H1 (cell line): ENCODE data around the gene MORF4L1. TPM values are rescaled to one million over a fixed set of nuclear protein-coding genes. Genes with fewer than 3 reads are reported as not detected.

Source experiments
- ASH2L ChIP-seq: fragments of 200-600, 300-600 bp; sonication (generic); IDR thresholded peaks from one replicate; pipeline ENCODE4 v1.7.1; 2017; ENCODE audit warnings: low read length
- BCL11A ChIP-seq, 2 experiments: IDR thresholded peaks; one replicate each; pipeline ENCODE4 v1.6.1; 2011; ENCODE audit warnings: low read depth in 2 of 2, low read length in 2 of 2, mild to moderate bottlenecking in 2 of 2
- CBX5 ChIP-seq: fragments of 300-800, 300-1000 bp; sonication (generic); IDR thresholded peaks from 2 replicates; pipeline ENCODE4 v1.7.1; 2016; ENCODE audit warnings: antibody characterized with exemption, low read length, low read depth
- CEBPB ChIP-seq: IDR thresholded peaks from 2 replicates; pipeline ENCODE4 v1.6.1; 2012; ENCODE audit warnings: low read depth, low read length
- KDM1A ChIP-seq: fragments of 200-600, 300-600 bp; sonication (generic); IDR thresholded peaks from 2 replicates; pipeline ENCODE4 v1.7.1; 2016; ENCODE audit warnings: mild to moderate bottlenecking, low read length, borderline replicate concordance
- NANOG ChIP-seq: IDR thresholded peaks from 2 replicates; pipeline ENCODE4 v1.6.1; 2011; ENCODE audit warnings: low read length, low read depth, mild to moderate bottlenecking, inconsistent platforms; ENCODE audit not compliant: insufficient read depth, poor library complexity, severe bottlenecking
- SIRT6 ChIP-seq: IDR thresholded peaks from one replicate; pipeline ENCODE4 v1.7.1; 2012; ENCODE audit warnings: low read length, inconsistent platforms
- SP1 ChIP-seq: IDR thresholded peaks from 2 replicates; pipeline ENCODE4 v1.6.1; 2011; ENCODE audit warnings: low read depth, low read length
- TAF1 ChIP-seq: IDR thresholded peaks from 2 replicates; pipeline ENCODE4 v1.6.1; 2011; ENCODE audit warnings: mild to moderate bottlenecking, low read depth, low read length
- ZNF274 ChIP-seq: IDR thresholded peaks from 2 replicates; pipeline ENCODE4 v1.7.0; 2012; ENCODE audit warnings: low read length, borderline replicate concordance; ENCODE audit errors: extremely low read depth
- polyA plus RNA-seq, 7 experiments: library from polyadenylated mRNA; depleted of rRNA in 3 of 7; stranded (reverse) in 5 of 7; unstranded in 2 of 7; fragments of >200 nt in 5 of 7; fragments of 200-250 nt in 2 of 7; gene quantifications; 1 replicate in 5 of 7; 2 replicates in 1 of 7; 4 replicates in 1 of 7; pipeline versions ENCODE4 v1.2.1 to v1.2.3, GENCODE V29; 2011 to 2013; ENCODE audit warnings: missing spikeins in 2 of 7, mixed read lengths in 2 of 7
- total RNA-seq: library from RNA; stranded (reverse); fragmentation: NEBNext Ultra II Directional; extraction: Animal tissue kit (Norgen Biotek cat#: 25700); gene quantifications from 2 replicates; pipeline ENCODE4 v1.2.1, GENCODE V29; 2021
- TF ChIP-seq, protein P1 (sequence below): fragments of 300-600 bp; sonication (generic); IDR thresholded peaks from 2 replicates; pipeline ENCODE4 v1.7.1; 2012; ENCODE audit warnings: low read length, moderate library complexity, mild to moderate bottlenecking, inconsistent platforms; ENCODE audit not compliant: insufficient replicate concordance

Gene MORF4L1
- total and polyA plus RNA-seq, 2 of the 8 experiments (the other 6 are each of a cell fraction or from before 2014, with no cell fraction given), result 260 to 533 TPM

DNA sequence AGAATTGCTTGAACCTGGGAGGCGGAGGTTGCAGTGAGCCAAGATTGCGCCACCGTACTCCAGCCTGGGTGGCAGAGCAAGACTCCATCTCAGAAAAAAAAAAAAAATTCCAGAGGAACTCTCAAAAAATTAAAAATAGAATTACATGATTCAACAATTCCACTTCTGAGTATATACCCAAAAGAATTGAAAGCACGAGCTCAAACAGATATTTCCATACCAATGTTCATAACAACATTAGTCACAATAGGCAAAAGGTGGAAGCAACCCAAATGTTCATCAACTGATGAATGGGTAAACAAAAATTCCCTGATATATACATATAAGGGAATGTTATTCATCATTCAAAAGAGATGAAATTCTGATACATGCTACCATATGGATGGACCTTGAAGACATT, 16.9 kb upstream of the MORF4L1 start (continued):
- TF ChIP-seq, protein P1, sequence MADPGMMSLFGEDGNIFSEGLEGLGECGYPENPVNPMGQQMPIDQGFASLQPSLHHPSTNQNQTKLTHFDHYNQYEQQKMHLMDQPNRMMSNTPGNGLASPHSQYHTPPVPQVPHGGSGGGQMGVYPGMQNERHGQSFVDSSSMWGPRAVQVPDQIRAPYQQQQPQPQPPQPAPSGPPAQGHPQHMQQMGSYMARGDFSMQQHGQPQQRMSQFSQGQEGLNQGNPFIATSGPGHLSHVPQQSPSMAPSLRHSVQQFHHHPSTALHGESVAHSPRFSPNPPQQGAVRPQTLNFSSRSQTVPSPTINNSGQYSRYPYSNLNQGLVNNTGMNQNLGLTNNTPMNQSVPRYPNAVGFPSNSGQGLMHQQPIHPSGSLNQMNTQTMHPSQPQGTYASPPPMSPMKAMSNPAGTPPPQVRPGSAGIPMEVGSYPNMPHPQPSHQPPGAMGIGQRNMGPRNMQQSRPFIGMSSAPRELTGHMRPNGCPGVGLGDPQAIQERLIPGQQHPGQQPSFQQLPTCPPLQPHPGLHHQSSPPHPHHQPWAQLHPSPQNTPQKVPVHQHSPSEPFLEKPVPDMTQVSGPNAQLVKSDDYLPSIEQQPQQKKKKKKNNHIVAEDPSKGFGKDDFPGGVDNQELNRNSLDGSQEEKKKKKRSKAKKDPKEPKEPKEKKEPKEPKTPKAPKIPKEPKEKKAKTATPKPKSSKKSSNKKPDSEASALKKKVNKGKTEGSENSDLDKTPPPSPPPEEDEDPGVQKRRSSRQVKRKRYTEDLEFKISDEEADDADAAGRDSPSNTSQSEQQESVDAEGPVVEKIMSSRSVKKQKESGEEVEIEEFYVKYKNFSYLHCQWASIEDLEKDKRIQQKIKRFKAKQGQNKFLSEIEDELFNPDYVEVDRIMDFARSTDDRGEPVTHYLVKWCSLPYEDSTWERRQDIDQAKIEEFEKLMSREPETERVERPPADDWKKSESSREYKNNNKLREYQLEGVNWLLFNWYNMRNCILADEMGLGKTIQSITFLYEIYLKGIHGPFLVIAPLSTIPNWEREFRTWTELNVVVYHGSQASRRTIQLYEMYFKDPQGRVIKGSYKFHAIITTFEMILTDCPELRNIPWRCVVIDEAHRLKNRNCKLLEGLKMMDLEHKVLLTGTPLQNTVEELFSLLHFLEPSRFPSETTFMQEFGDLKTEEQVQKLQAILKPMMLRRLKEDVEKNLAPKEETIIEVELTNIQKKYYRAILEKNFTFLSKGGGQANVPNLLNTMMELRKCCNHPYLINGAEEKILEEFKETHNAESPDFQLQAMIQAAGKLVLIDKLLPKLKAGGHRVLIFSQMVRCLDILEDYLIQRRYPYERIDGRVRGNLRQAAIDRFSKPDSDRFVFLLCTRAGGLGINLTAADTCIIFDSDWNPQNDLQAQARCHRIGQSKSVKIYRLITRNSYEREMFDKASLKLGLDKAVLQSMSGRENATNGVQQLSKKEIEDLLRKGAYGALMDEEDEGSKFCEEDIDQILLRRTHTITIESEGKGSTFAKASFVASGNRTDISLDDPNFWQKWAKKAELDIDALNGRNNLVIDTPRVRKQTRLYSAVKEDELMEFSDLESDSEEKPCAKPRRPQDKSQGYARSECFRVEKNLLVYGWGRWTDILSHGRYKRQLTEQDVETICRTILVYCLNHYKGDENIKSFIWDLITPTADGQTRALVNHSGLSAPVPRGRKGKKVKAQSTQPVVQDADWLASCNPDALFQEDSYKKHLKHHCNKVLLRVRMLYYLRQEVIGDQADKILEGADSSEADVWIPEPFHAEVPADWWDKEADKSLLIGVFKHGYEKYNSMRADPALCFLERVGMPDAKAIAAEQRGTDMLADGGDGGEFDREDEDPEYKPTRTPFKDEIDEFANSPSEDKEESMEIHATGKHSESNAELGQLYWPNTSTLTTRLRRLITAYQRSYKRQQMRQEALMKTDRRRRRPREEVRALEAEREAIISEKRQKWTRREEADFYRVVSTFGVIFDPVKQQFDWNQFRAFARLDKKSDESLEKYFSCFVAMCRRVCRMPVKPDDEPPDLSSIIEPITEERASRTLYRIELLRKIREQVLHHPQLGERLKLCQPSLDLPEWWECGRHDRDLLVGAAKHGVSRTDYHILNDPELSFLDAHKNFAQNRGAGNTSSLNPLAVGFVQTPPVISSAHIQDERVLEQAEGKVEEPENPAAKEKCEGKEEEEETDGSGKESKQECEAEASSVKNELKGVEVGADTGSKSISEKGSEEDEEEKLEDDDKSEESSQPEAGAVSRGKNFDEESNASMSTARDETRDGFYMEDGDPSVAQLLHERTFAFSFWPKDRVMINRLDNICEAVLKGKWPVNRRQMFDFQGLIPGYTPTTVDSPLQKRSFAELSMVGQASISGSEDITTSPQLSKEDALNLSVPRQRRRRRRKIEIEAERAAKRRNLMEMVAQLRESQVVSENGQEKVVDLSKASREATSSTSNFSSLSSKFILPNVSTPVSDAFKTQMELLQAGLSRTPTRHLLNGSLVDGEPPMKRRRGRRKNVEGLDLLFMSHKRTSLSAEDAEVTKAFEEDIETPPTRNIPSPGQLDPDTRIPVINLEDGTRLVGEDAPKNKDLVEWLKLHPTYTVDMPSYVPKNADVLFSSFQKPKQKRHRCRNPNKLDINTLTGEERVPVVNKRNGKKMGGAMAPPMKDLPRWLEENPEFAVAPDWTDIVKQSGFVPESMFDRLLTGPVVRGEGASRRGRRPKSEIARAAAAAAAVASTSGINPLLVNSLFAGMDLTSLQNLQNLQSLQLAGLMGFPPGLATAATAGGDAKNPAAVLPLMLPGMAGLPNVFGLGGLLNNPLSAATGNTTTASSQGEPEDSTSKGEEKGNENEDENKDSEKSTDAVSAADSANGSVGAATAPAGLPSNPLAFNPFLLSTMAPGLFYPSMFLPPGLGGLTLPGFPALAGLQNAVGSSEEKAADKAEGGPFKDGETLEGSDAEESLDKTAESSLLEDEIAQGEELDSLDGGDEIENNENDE, result no peak
- TF ChIP-seq BCL11A (IDR thresholded peaks at IDR 0.05; ENCODE audit: low read depth in 2 of 2, low read length in 2 of 2), result no peak
- no peak for TF ChIP-seq ASH2L
- TF ChIP-seq CBX5, result no peak
- TF ChIP-seq CEBPB, result no peak
- no peak for TF ChIP-seq KDM1A
- no peak for TF ChIP-seq ZNF274
- TF ChIP-seq SP1, result no peak
- TF ChIP-seq SIRT6, result no peak
- no peak for TF ChIP-seq NANOG
- TF ChIP-seq TAF1, result no peak
